CD4-positive, alpha-beta T cell treated with Interleukin-15 for 4 hours (primary cell): ENCODE data around the gene NAV2.

ENCODE experiments used
- DNase-seq: peaks from one replicate; pipeline ENCODE4 v3.0.0-alpha.2; 2020; ENCODE audit warnings: low spot score

Gene NAV2

GRCh38 chr11:20021771-20022362 lies 309.2 kb downstream of the NAV2 start:
- no peak for DNase-seq

- no peak for DNase-seq
Measured at GRCh38 chr11:20022363-20023081, 309.9 kb downstream of the NAV2 start.

- no peak for DNase-seq
Measured at GRCh38 chr11:20023082-20023426, 310.4 kb downstream of the NAV2 start.

- DNase-seq: no peak
Measured at GRCh38 chr11:20024172-20024935, 311.7 kb downstream of the NAV2 start.

GRCh38 chr11:20025332-20025840 lies 312.7 kb downstream of the NAV2 start:
- DNase-seq: no peak

GRCh38 chr11:20026629-20027555 lies 314.3 kb downstream of the NAV2 start:
- no peak for DNase-seq

GRCh38 chr11:20027556-20028013 lies 314.9 kb downstream of the NAV2 start:
- DNase-seq: no peak

- no peak for DNase-seq
Measured at GRCh38 chr11:20029193-20029592, 316.6 kb downstream of the NAV2 start.

GRCh38 chr11:20030472-20030871 lies 317.8 kb downstream of the NAV2 start:
- no peak for DNase-seq

- no peak for DNase-seq
Measured at GRCh38 chr11:20031155-20032001, 318.7 kb downstream of the NAV2 start.

GRCh38 chr11:20032127-20032526 lies 319.5 kb downstream of the NAV2 start:
- no peak for DNase-seq

- DNase-seq: no peak
Measured at GRCh38 chr11:20032577-20033260, 320.1 kb downstream of the NAV2 start.

GRCh38 chr11:20033806-20034205 lies 321.2 kb downstream of the NAV2 start:
- DNase-seq: no peak

- DNase-seq: no peak
Measured at GRCh38 chr11:20034941-20035340, 322.3 kb downstream of the NAV2 start.

- no peak for DNase-seq
Measured at GRCh38 chr11:20035375-20035700, 322.7 kb downstream of the NAV2 start.

GRCh38 chr11:20035701-20036601 lies 323.3 kb downstream of the NAV2 start:
- DNase-seq: no peak

GRCh38 chr11:20036626-20037335 lies 324.1 kb downstream of the NAV2 start:
- no peak for DNase-seq

- no peak for DNase-seq
Measured at GRCh38 chr11:20037396-20038153, 324.9 kb downstream of the NAV2 start.
